GM23338 (cell line): ENCODE measurements around the gene LMBR1. TPM values are rescaled to one million over a fixed set of nuclear protein-coding genes. Genes with fewer than 3 reads are reported as not detected.

Experiments
- ATAC-seq: fragments of 200-7000 bp; cut with Tn5 transposase; 3 replicates; pipeline ENCODE4 v1.9.1; 2020
- DNase-seq: peaks from one replicate; pipeline ENCODE4 v3.0.0-alpha.2; 2015; ENCODE audit warnings: low spot score
- H2AFZ ChIP-seq: fragments of 200-600 bp; sonication (generic); 2 replicates; pipeline ENCODE4 v1.8.0; 2016; ENCODE audit warnings: antibody characterized with exemption, mild to moderate bottlenecking, moderate library complexity
- H3F3A ChIP-seq: fragments of 200-600 bp; sonication (generic); replicated peaks from 2 replicates; pipeline ENCODE4 v1.8.0; 2017; ENCODE audit warnings: antibody characterized with exemption, mixed run types, low read depth
- H3K27ac ChIP-seq: fragments of 200-600 bp; sonication (generic); 2 replicates; pipeline ENCODE4 v1.6.1; 2016; ENCODE audit warnings: low read depth
- H3K27me3 ChIP-seq: fragments of 200-600 bp; sonication (generic); 2 replicates; pipeline ENCODE4 v1.8.0; 2016; ENCODE audit warnings: mild to moderate bottlenecking, mixed run types, moderate library complexity; ENCODE audit not compliant: insufficient read depth
- H3K36me3 ChIP-seq: fragments of 200-600 bp; sonication (generic); 2 replicates; pipeline ENCODE4 v1.8.0; 2016; ENCODE audit warnings: mild to moderate bottlenecking; ENCODE audit not compliant: insufficient read depth
- H3K4me1 ChIP-seq: fragments of 200-600 bp; sonication (generic); 2 replicates; pipeline ENCODE4 v1.8.0; 2016; ENCODE audit warnings: mild to moderate bottlenecking, moderate library complexity; ENCODE audit not compliant: insufficient read depth
- H3K4me2 ChIP-seq: fragments of 200-600 bp; sonication (generic); 2 replicates; pipeline ENCODE4 v1.7.1; 2017; ENCODE audit warnings: mixed run types
- H3K4me3 ChIP-seq: fragments of 200-600 bp; sonication (generic); 2 replicates; pipeline ENCODE4 v1.6.1; 2016; ENCODE audit warnings: mixed run types
- H3K79me2 ChIP-seq: fragments of 200-600 bp; sonication (generic); replicated peaks from 2 replicates; pipeline ENCODE4 v1.8.0; 2017; ENCODE audit warnings: mild to moderate bottlenecking; ENCODE audit not compliant: insufficient read depth
- H3K9me2 ChIP-seq: fragments of 200-600 bp; sonication (generic); 2 replicates; pipeline ENCODE4 v1.8.0; 2017; ENCODE audit not compliant: insufficient read depth
- H4K20me1 ChIP-seq: fragments of 200-600 bp; sonication (generic); replicated peaks from 2 replicates; pipeline ENCODE4 v1.8.0; 2017; ENCODE audit warnings: mild to moderate bottlenecking; ENCODE audit not compliant: insufficient read depth
- H3K27ac Mint-ChIP-seq: 2 replicates; pipeline ENCODE4 v1.8.0; 2020; ENCODE audit warnings: inconsistent platforms, mild to moderate bottlenecking, moderate library complexity, mixed read lengths
- H3K27me3 Mint-ChIP-seq: 3 replicates; pipeline ENCODE4 v1.8.0; 2022; ENCODE audit warnings: low read depth, mild to moderate bottlenecking, moderate library complexity, mixed read lengths, inconsistent platforms; ENCODE audit not compliant: insufficient read depth, poor library complexity
- H3K36me3 Mint-ChIP-seq: 3 replicates; pipeline ENCODE4 v1.8.0; 2021; ENCODE audit warnings: low read depth, mild to moderate bottlenecking, inconsistent platforms, moderate library complexity, mixed read lengths
- H3K4me1 Mint-ChIP-seq: 3 replicates; pipeline ENCODE4 v1.8.0; 2020; ENCODE audit warnings: mild to moderate bottlenecking, inconsistent platforms, mixed read lengths
- H3K4me3 Mint-ChIP-seq: 3 replicates; pipeline ENCODE4 v1.8.0; 2021; ENCODE audit warnings: moderate library complexity, mild to moderate bottlenecking, inconsistent platforms, mixed read lengths
- H3K9me3 Mint-ChIP-seq: 3 replicates; pipeline ENCODE4 v1.8.0; 2020; ENCODE audit warnings: moderate library complexity, mild to moderate bottlenecking, inconsistent platforms, mixed read lengths
- CREB1 ChIP-seq: fragments of 250-450 bp; sonication (Bioruptor Pico); IDR thresholded peaks from 2 replicates; pipeline ENCODE4 v1.5.0; 2020; ENCODE audit warnings: low read depth, mild to moderate bottlenecking, moderate library complexity
- CTCF ChIP-seq, 2 experiments: fragments of 200-600 bp in 1 of 2; sonication (generic) in 1 of 2; conservative IDR thresholded peaks; 2 replicates each; pipeline versions ENCODE4 v1.5.1 to v1.6.1; 2016 to 2017; ENCODE audit warnings: antibody characterized with exemption in 2 of 2, low read depth in 2 of 2, mild to moderate bottlenecking in 2 of 2, moderate library complexity in 1 of 2
- ETS1 ChIP-seq: IDR thresholded peaks from 2 replicates; pipeline ENCODE4 v1.6.1; 2016; ENCODE audit warnings: antibody characterized with exemption
- EZH2 ChIP-seq: fragments of 200-600 bp; sonication (generic); IDR thresholded peaks from one replicate; pipeline ENCODE4 v1.8.0; 2017; ENCODE audit warnings: antibody characterized with exemption, mild to moderate bottlenecking, low read depth; ENCODE audit not compliant: unreplicated experiment
- EZH2phosphoT487 ChIP-seq: fragments of 200-600 bp; sonication (generic); IDR thresholded peaks from one replicate; pipeline ENCODE4 v1.8.1; 2018; ENCODE audit warnings: antibody characterized with exemption; ENCODE audit not compliant: unreplicated experiment
- JUNB ChIP-seq: IDR thresholded peaks from one replicate; pipeline ENCODE4 v1.6.1; 2016; ENCODE audit warnings: antibody characterized with exemption; ENCODE audit not compliant: unreplicated experiment
- NANOG ChIP-seq: IDR thresholded peaks from 2 replicates; pipeline ENCODE4 v1.6.1; 2016; ENCODE audit warnings: antibody characterized with exemption, borderline replicate concordance
- POLR2AphosphoS5 ChIP-seq: IDR thresholded peaks from 2 replicates; pipeline ENCODE4 v1.6.1; 2016; ENCODE audit warnings: antibody characterized with exemption, low read depth
- REST ChIP-seq: IDR thresholded peaks from one replicate; pipeline ENCODE4 v1.6.1; 2018; ENCODE audit warnings: antibody characterized with exemption; ENCODE audit not compliant: unreplicated experiment
- STAT1 ChIP-seq: IDR thresholded peaks from one replicate; pipeline ENCODE4 v1.6.1; 2016; ENCODE audit warnings: antibody characterized with exemption; ENCODE audit not compliant: unreplicated experiment
- ZNF114 ChIP-seq: fragments of 250-450 bp; sonication (Bioruptor Pico); IDR thresholded peaks from 2 replicates; pipeline ENCODE4 v1.5.0; 2020; ENCODE audit warnings: mild to moderate bottlenecking, moderate library complexity
- ZNF331 ChIP-seq: fragments of 250-450 bp; sonication (Bioruptor Pico); IDR thresholded peaks from 2 replicates; pipeline ENCODE4 v1.5.0; 2020; ENCODE audit warnings: low read depth, mild to moderate bottlenecking, moderate library complexity
- ZNF462 ChIP-seq: fragments of 250-450 bp; sonication (Bioruptor Pico); IDR thresholded peaks from 2 replicates; pipeline ENCODE4 v1.5.0; 2020; ENCODE audit warnings: mild to moderate bottlenecking, moderate library complexity
- polyA plus RNA-seq: library from polyadenylated mRNA; unstranded; fragments of >200 nt; fragmentation: Nextera tagmentation; extraction: Ambion mirVana; gene quantifications from 2 replicates; pipeline ENCODE4 v1.2.1, GENCODE V29; 2016
- total RNA-seq: library from RNA; depleted of rRNA; stranded (reverse); fragments of >200 nt; shearing (Covaris generic); gene quantifications from 2 replicates; pipeline ENCODE4 v1.2.3, GENCODE V29; 2014

LMBR1 gene
- total and polyA plus RNA-seq, 2 experiments from 2014 or later: 21.8 to 90.1 TPM

- Mint-ChIP-seq H3K9me3 (peaks cover 11% of the 10 kb centered on the region), H3K36me3 (peaks cover 8% of the 10 kb centered on the region), H3K27ac (no peak overlapping the region), H3K4me3 (peak overlapping the region; percentile 92), H3K4me1 (peaks cover 24% of the 10 kb centered on the region), H3K27me3 (peaks cover 18% of the 10 kb centered on the region)
- Histone ChIP-seq H3K79me2 (peaks cover 20% of the 10 kb centered on the region), H3K4me1 (peaks cover 9% of the 10 kb centered on the region; the same call in 1 of the 2 replicates), H4K20me1 (no peaks in the 10 kb centered on the region), H3K27ac (no peak overlapping the region), H3K4me2 (peak overlapping the region; percentile 84; the same call in 1 of the 2 replicates), H3F3A (no peaks in the 10 kb centered on the region), H3K36me3 (no peaks in the 10 kb centered on the region), H3K4me3 (0 out of 2 replicates have a peak overlapping the region, but pooled peaks have one; percentile 75), H3K27me3 (peaks cover 21% of the 10 kb centered on the region), H2AFZ (no peak overlapping the region), H3K9me2 (no peaks in the 10 kb centered on the region)
- ATAC-seq (no peak), DNase-seq (no peak)
- TF ChIP-seq ZNF114 (CRISPR knock-in tag) (no peak), STAT1 (no peak), ETS1 (no peak), ZNF331 (CRISPR knock-in tag) (no peak), POLR2AphosphoS5 (no peak), REST (no peak), CREB1 (no peak), NANOG (no peak), CTCF (conservative IDR thresholded peaks at IDR 0.05; ENCODE audit: low read depth in 2 of 2) (no peak), EZH2 (no peak), EZH2phosphoT487 (no peak), JUNB (no peak), ZNF462 (no peak)
These were observed 254.4 kb downstream of the LMBR1 start for GRCh38 chr7:156638443-156639077.
